ENCODE measurements around the gene ZNF79. TPM values are rescaled to one million over a fixed set of nuclear protein-coding genes. Genes with fewer than 3 reads are reported as not detected.

ZNF79 gene
- total and polyA plus RNA-seq, 2 of the 4 experiments (the other 2 are of a cell fraction): 5.6 to 15.4 TPM

GRCh38 chr9:127388037-127388855 lies 35.9 kb upstream of the ZNF79 start:
- in situ Hi-C loops (cut with MboI; ENCODE audit: low sequenced_read_pairs): loop anchor here (25.0 kb wide), 1 partner anchor 451 kb away; no protein-coding TSS in a partner anchor
- peaks cover 22% of the 10 kb centered on the region for H3K27me3 ChIP-seq (ENCODE audit: control insufficient read depth, insufficient read depth, low read length)
- TF ChIP-seq SMC3 (IDR thresholded peaks at IDR 0.05; ENCODE audit: low read depth, low read length) (no peak), RFX5 (IDR thresholded peaks at IDR 0.05; ENCODE audit: low read depth, low read length) (no peak), MAFK (IDR thresholded peaks at IDR 0.05; ENCODE audit: low read depth, low read length) (peak; percentile 26; the same call in 1 of the 2 replicates), MXI1 (IDR thresholded peaks at IDR 0.05; ENCODE audit: borderline replicate concordance, low read depth, low read length) (no peak), FOS (IDR thresholded peaks at IDR 0.05; ENCODE audit: low read depth, low read length) (peak; percentile 73), MAZ (IDR thresholded peaks at IDR 0.05; ENCODE audit: borderline replicate concordance, low read depth, low read length) (no peak), RCOR1 (IDR thresholded peaks at IDR 0.05; ENCODE audit: insufficient replicate concordance, low read length) (no peak), RAD21 (IDR thresholded peaks at IDR 0.05; ENCODE audit: low read length) (0 out of 2 replicates have a peak, but pooled peaks have one; percentile 5), CEBPB (IDR thresholded peaks at IDR 0.05; ENCODE audit: low read depth, low read length) (peak; percentile 82)
- TF ChIP-seq, protein P1, sequence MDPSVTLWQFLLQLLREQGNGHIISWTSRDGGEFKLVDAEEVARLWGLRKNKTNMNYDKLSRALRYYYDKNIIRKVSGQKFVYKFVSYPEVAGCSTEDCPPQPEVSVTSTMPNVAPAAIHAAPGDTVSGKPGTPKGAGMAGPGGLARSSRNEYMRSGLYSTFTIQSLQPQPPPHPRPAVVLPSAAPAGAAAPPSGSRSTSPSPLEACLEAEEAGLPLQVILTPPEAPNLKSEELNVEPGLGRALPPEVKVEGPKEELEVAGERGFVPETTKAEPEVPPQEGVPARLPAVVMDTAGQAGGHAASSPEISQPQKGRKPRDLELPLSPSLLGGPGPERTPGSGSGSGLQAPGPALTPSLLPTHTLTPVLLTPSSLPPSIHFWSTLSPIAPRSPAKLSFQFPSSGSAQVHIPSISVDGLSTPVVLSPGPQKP (IDR thresholded peaks at IDR 0.05; ENCODE audit: borderline replicate concordance, low read depth, low read length): no peak
- TF ChIP-seq, protein P2, sequence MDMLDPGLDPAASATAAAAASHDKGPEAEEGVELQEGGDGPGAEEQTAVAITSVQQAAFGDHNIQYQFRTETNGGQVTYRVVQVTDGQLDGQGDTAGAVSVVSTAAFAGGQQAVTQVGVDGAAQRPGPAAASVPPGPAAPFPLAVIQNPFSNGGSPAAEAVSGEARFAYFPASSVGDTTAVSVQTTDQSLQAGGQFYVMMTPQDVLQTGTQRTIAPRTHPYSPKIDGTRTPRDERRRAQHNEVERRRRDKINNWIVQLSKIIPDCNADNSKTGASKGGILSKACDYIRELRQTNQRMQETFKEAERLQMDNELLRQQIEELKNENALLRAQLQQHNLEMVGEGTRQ (IDR thresholded peaks at IDR 0.05; ENCODE audit: low read depth, low read length): peak; percentile 48
- TF ChIP-seq, protein P3, sequence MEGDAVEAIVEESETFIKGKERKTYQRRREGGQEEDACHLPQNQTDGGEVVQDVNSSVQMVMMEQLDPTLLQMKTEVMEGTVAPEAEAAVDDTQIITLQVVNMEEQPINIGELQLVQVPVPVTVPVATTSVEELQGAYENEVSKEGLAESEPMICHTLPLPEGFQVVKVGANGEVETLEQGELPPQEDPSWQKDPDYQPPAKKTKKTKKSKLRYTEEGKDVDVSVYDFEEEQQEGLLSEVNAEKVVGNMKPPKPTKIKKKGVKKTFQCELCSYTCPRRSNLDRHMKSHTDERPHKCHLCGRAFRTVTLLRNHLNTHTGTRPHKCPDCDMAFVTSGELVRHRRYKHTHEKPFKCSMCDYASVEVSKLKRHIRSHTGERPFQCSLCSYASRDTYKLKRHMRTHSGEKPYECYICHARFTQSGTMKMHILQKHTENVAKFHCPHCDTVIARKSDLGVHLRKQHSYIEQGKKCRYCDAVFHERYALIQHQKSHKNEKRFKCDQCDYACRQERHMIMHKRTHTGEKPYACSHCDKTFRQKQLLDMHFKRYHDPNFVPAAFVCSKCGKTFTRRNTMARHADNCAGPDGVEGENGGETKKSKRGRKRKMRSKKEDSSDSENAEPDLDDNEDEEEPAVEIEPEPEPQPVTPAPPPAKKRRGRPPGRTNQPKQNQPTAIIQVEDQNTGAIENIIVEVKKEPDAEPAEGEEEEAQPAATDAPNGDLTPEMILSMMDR (conservative IDR thresholded peaks at IDR 0.05; ENCODE audit: low read depth, low read length): no peak

More at GRCh38 chr9:127388037-127388855, 35.9 kb upstream of the ZNF79 start:
- peak overlapping the region; percentile 57; the same call in 1 of the 2 replicates for H2BK120ac ChIP-seq (ENCODE audit: low read depth, low read length)
- H2BK5ac ChIP-seq (ENCODE audit: low read depth, low read length, poor library complexity, severe bottlenecking): peak overlapping the region; percentile 71
- peak; percentile 100 for ATAC-seq (ENCODE audit: low read depth)
- no peaks in the 10 kb centered on the region for H3K36me3 ChIP-seq (ENCODE audit: control insufficient read depth, insufficient read depth, low read length)
- H2AK5ac ChIP-seq (ENCODE audit: low read depth, low read length): peak overlapping the region; percentile 38; the same call in 1 of the 2 replicates
- H2AK9ac ChIP-seq (replicated peaks; ENCODE audit: low read depth, low read length, poor library complexity): no peak overlapping the region
- DNase-seq: peak; percentile 98
- H3K9me1 ChIP-seq (ENCODE audit: insufficient read depth, low read length): peaks cover 11% of the 10 kb centered on the region
- no peak overlapping the region; the same call in 2 of the 3 replicates for H2BK15ac ChIP-seq (ENCODE audit: low read depth, low read length)
- no peak overlapping the region for H4K91ac ChIP-seq (ENCODE audit: insufficient read depth, low read depth, low read length)
- no peaks in the 10 kb centered on the region for H3K79me1 ChIP-seq (ENCODE audit: low read depth in 1 of 2, low read length in 2 of 2)
- no TSS peak for BruUV-seq (replicated peaks)
- WGBS, 2 experiments (ENCODE audit: extremely low coverage in 2 of 2, insufficient read length in 1 of 2): 33% methylated on average over 3 of the region's 10 CpGs; no CpG with 5 or more reads in 1 of the 2 experiments
- 0 out of 2 replicates have a peak overlapping the region, but pooled peaks have one; percentile 12 for H3K9ac ChIP-seq (ENCODE audit: low read depth, low read length)
- no peak overlapping the region for H3K4me3 ChIP-seq (ENCODE audit: insufficient read depth, low read depth, low read length)
- no peak overlapping the region for H3K23ac ChIP-seq (ENCODE audit: low read depth, low read length)
- ChIA-PET CTCF (interaction anchor here (0.5 to 0.8 kb wide), 3 partner anchors 11 to 30 kb away, joined by 3 to 4 read pairs (median 4); no protein-coding TSS in a partner anchor), POLR2A (ENCODE audit: unreplicated experiment) (no interaction called here)
- peak overlapping the region; percentile 83; the same call in 1 of the 2 replicates for H3K27ac ChIP-seq (ENCODE audit: insufficient read depth, low read length)
- peak overlapping the region; percentile 91 for H3K4me2 ChIP-seq (ENCODE audit: low read depth, low read length)
- H2AFZ ChIP-seq (replicated peaks; ENCODE audit: low read length, poor library complexity): no peak overlapping the region
- H3K4me1 ChIP-seq (ENCODE audit: control insufficient read depth, insufficient read depth, low read length): peaks cover 5% of the 10 kb centered on the region
- peak overlapping the region; percentile 45; the same call in 1 of the 2 replicates for H2BK20ac ChIP-seq (ENCODE audit: low read depth, low read length)
- no peaks in the 10 kb centered on the region for H3K9me3 ChIP-seq (ENCODE audit: control insufficient read depth, insufficient read depth, low read length)
- H3K4ac ChIP-seq (ENCODE audit: low read depth, low read length): peak overlapping the region; percentile 68
- H4K5ac ChIP-seq (ENCODE audit: low read depth, low read length): peak overlapping the region; percentile 61
- no peak overlapping the region for H3K56ac ChIP-seq (ENCODE audit: extremely low read depth, insufficient read depth, low read length)
- dilution Hi-C loops (cut with HindIII; ENCODE audit: low sequenced_read_pairs, unreplicated experiment) (no loop called here), intact Hi-C loops (cut with micrococcal nuclease) (loop anchor here (2.0 kb wide), 1 partner anchor 173 kb away; no protein-coding TSS in a partner anchor)
- H3K14ac ChIP-seq (replicated peaks; ENCODE audit: low read depth, low read length): 0 out of 2 replicates have a peak overlapping the region, but pooled peaks have one; percentile 54
- peak overlapping the region; percentile 89 for H3K18ac ChIP-seq (ENCODE audit: low read depth, low read length)
- H4K8ac ChIP-seq (ENCODE audit: low read depth in 2 of 2, low read length in 2 of 2): peak overlapping the region in 1 of 2 experiments; percentile 43; a peak in 2 of 4 replicates
- peaks cover 9% of the 10 kb centered on the region; the same call in 1 of the 2 replicates for H4K20me1 ChIP-seq (ENCODE audit: insufficient read depth, low read length)

Data from IMR-90 (cell line).